BLaER1 treated with 17β-estradiol and CSF1 and Interleukin-3, amounts not matched to agents 10 nM and 100 nM (cell line): ENCODE measurements around the gene CASS4.

Experiments
- H3K27ac ChIP-seq, 11 experiments: shearing (Covaris generic); formaldehyde crosslinking; 2 replicates each; pipeline ENCODE4 v1.8.1; 2022
- H3K27me3 ChIP-seq, 11 experiments: shearing (Covaris generic); formaldehyde crosslinking; 2 replicates each; pipeline ENCODE4 v1.8.1; 2022
- H3K36me3 ChIP-seq, 11 experiments: shearing (Covaris generic); formaldehyde crosslinking; 2 replicates each; pipeline ENCODE4 v1.8.1; 2022
- H3K4me1 ChIP-seq, 10 experiments: shearing (Covaris generic); formaldehyde crosslinking; 2 replicates each; pipeline ENCODE4 v1.8.1; 2022
- H3K4me2 ChIP-seq, 11 experiments: shearing (Covaris generic); formaldehyde crosslinking; 2 replicates each; pipeline ENCODE4 v1.8.1; 2022
- H3K4me3 ChIP-seq, 10 experiments: shearing (Covaris generic); formaldehyde crosslinking; 2 replicates each; pipeline ENCODE4 v1.8.1; 2022
- H3K9ac ChIP-seq, 11 experiments: shearing (Covaris generic); formaldehyde crosslinking; 2 replicates each; pipeline ENCODE4 v1.8.1; 2022
- H3K9me3 ChIP-seq, 11 experiments: shearing (Covaris generic); formaldehyde crosslinking; replicated peaks in 1 of 11; 2 replicates each; pipeline ENCODE4 v1.8.1; 2022
- H4K20me1 ChIP-seq, 11 experiments: shearing (Covaris generic); formaldehyde crosslinking; 2 replicates each; pipeline ENCODE4 v1.8.1; 2022
- Cebpa-rat ChIP-seq, 11 experiments: shearing (Covaris generic); IDR thresholded peaks; 2 replicates each; pipeline ENCODE4 v1.8.1; 2022

CASS4 gene

GRCh38 chr20:56412949-56413348 lies 889 bp downstream of the CASS4 start:
- H3K27ac ChIP-seq, result peak overlapping the region in 3 of 11 experiments; percentile 2 to 50 (median 47); a peak in 2 of 22 replicates

GRCh38 chr20:56414842-56415765 lies 3.0 kb downstream of the CASS4 start:
- Histone ChIP-seq H3K36me3 (peaks cover 0 to 10% (median 2%) of the 10 kb centered on the region in 11 experiments; a peak in 4 of 22 replicates), H3K4me1 (peaks cover 15 to 87% (median 52%) of the 10 kb centered on the region in 10 experiments), H4K20me1 (peaks cover 0 to 11% (median 0%) of the 10 kb centered on the region in 11 experiments; a peak in 2 of 22 replicates), H3K4me3 (no peak overlapping the region), H3K9me3 (no peaks in the 10 kb centered on the region), H3K27me3 (peaks cover 0 to 6% (median 0%) of the 10 kb centered on the region in 11 experiments; a peak in 1 of 22 replicates), H3K4me2 (peak overlapping the region in 3 of 11 experiments; percentile 20 to 95 (median 95); a peak in 5 of 22 replicates), H3K9ac (no peak overlapping the region), H3K27ac (no peak overlapping the region)
- no peak for TF ChIP-seq Cebpa-rat (IDR thresholded peaks at IDR 0.05)

More at GRCh38 chr20:56412949-56413348, 889 bp downstream of the CASS4 start:
- peaks cover 0 to 6% (median 0%) of the 10 kb centered on the region in 11 experiments; a peak in 1 of 22 replicates for H3K27me3 ChIP-seq
- peaks cover 15 to 79% (median 32%) of the 10 kb centered on the region in 10 experiments for H3K4me1 ChIP-seq
- peak overlapping the region in 2 of 11 experiments; percentile 7 to 17; a peak in 2 of 22 replicates for H3K9ac ChIP-seq
- H3K36me3 ChIP-seq, result peaks cover 11 to 31% (median 21%) of the 10 kb centered on the region in 11 experiments
- H3K9me3 ChIP-seq, result no peaks in the 10 kb centered on the region
- peak overlapping the region in 6 of 11 experiments; percentile 72 to 95 (median 88); a peak in 11 of 22 replicates for H3K4me2 ChIP-seq
- peak overlapping the region in 3 of 10 experiments; percentile 47 to 49 (median 49); a peak in 5 of 20 replicates for H3K4me3 ChIP-seq
- no peak for TF ChIP-seq Cebpa-rat (IDR thresholded peaks at IDR 0.05)
- peaks cover 0 to 27% (median 4%) of the 10 kb centered on the region in 11 experiments; a peak in 6 of 22 replicates for H4K20me1 ChIP-seq

GRCh38 chr20:56417402-56417801 lies 5.3 kb downstream of the CASS4 start:
- H3K27me3 ChIP-seq, result peaks cover 0 to 6% (median 0%) of the 10 kb centered on the region in 11 experiments; a peak in 1 of 22 replicates
- peak overlapping the region in 6 of 11 experiments; percentile 78 to 84 (median 79); a peak in 9 of 22 replicates for H3K4me2 ChIP-seq
- H3K4me1 ChIP-seq, result peaks cover 0 to 89% (median 50%) of the 10 kb centered on the region in 10 experiments; a peak in 17 of 20 replicates
- peak overlapping the region in 2 of 11 experiments; percentile 54 to 84; a peak in 2 of 22 replicates for H3K27ac ChIP-seq
- H3K9me3 ChIP-seq, result no peaks in the 10 kb centered on the region
- H3K36me3 ChIP-seq, result peaks cover 0 to 9% (median 0%) of the 10 kb centered on the region in 11 experiments; a peak in 2 of 22 replicates
- H3K9ac ChIP-seq, result no peak overlapping the region
- H3K4me3 ChIP-seq, result no peak overlapping the region
- no peak for TF ChIP-seq Cebpa-rat (IDR thresholded peaks at IDR 0.05)
- no peaks in the 10 kb centered on the region for H4K20me1 ChIP-seq

- H3K4me2 ChIP-seq, result peak overlapping the region in 7 of 11 experiments; percentile 62 to 84 (median 79); a peak in 13 of 22 replicates
- peaks cover 0 to 89% (median 50%) of the 10 kb centered on the region in 10 experiments; a peak in 17 of 20 replicates for H3K4me1 ChIP-seq
- peaks cover 0 to 5% (median 0%) of the 10 kb centered on the region in 11 experiments; a peak in 2 of 22 replicates for H3K36me3 ChIP-seq
- TF ChIP-seq Cebpa-rat (IDR thresholded peaks at IDR 0.05), result no peak
- H3K27me3 ChIP-seq, result peaks cover 0 to 6% (median 0%) of the 10 kb centered on the region in 11 experiments; a peak in 1 of 22 replicates
- H3K9me3 ChIP-seq, result no peaks in the 10 kb centered on the region
- peak overlapping the region in 10 of 11 experiments; percentile 50 to 84 (median 69); a peak in 16 of 22 replicates for H3K27ac ChIP-seq
- H3K4me3 ChIP-seq, result no peak overlapping the region
- no peak overlapping the region; a peak in 1 of 22 replicates for H3K9ac ChIP-seq
- no peaks in the 10 kb centered on the region for H4K20me1 ChIP-seq
Observed at GRCh38 chr20:56417911-56418310, 5.9 kb downstream of the CASS4 start.

GRCh38 chr20:56418385-56418861 lies 6.4 kb downstream of the CASS4 start:
- H3K27ac ChIP-seq, result peak overlapping the region in 10 of 11 experiments; percentile 50 to 84 (median 69); a peak in 17 of 22 replicates
- H3K4me1 ChIP-seq, result peaks cover 0 to 89% (median 52%) of the 10 kb centered on the region in 10 experiments; a peak in 17 of 20 replicates
- peaks cover 0 to 6% (median 0%) of the 10 kb centered on the region in 11 experiments; a peak in 1 of 22 replicates for H3K27me3 ChIP-seq
- peaks cover 0 to 4% (median 0%) of the 10 kb centered on the region in 11 experiments; a peak in 1 of 22 replicates for H3K36me3 ChIP-seq
- no peak for TF ChIP-seq Cebpa-rat (IDR thresholded peaks at IDR 0.05)
- H3K4me3 ChIP-seq, result no peak overlapping the region
- H4K20me1 ChIP-seq, result no peaks in the 10 kb centered on the region
- H3K9ac ChIP-seq, result no peak overlapping the region; a peak in 2 of 22 replicates
- no peaks in the 10 kb centered on the region for H3K9me3 ChIP-seq
- H3K4me2 ChIP-seq, result peak overlapping the region in 10 of 11 experiments; percentile 17 to 84 (median 78); a peak in 18 of 22 replicates

- no peak overlapping the region; a peak in 1 of 22 replicates for H3K9ac ChIP-seq
- H4K20me1 ChIP-seq, result no peaks in the 10 kb centered on the region
- no peaks in the 10 kb centered on the region for H3K9me3 ChIP-seq
- peaks cover 0 to 88% (median 52%) of the 10 kb centered on the region in 10 experiments; a peak in 17 of 20 replicates for H3K4me1 ChIP-seq
- no peaks in the 10 kb centered on the region for H3K36me3 ChIP-seq
- H3K4me2 ChIP-seq, result peak overlapping the region in 8 of 11 experiments; percentile 56 to 84 (median 79); a peak in 14 of 22 replicates
- TF ChIP-seq Cebpa-rat (IDR thresholded peaks at IDR 0.05), result no peak
- no peak overlapping the region for H3K4me3 ChIP-seq
- H3K27ac ChIP-seq, result peak overlapping the region in 8 of 11 experiments; percentile 21 to 84 (median 72); a peak in 15 of 22 replicates
- H3K27me3 ChIP-seq, result peaks cover 0 to 10% (median 0%) of the 10 kb centered on the region in 11 experiments; a peak in 5 of 22 replicates
Observed at GRCh38 chr20:56420028-56420427, 8.0 kb downstream of the CASS4 start.

GRCh38 chr20:56420940-56421688 lies 9.1 kb downstream of the CASS4 start:
- no peak overlapping the region for H3K9ac ChIP-seq
- peak overlapping the region in 2 of 11 experiments; percentile 7 to 84; a peak in 1 of 22 replicates for H3K27ac ChIP-seq

More at GRCh38 chr20:56420940-56421688, 9.1 kb downstream of the CASS4 start:
- Histone ChIP-seq H4K20me1 (no peaks in the 10 kb centered on the region), H3K4me2 (peak overlapping the region in 6 of 11 experiments; percentile 10 to 84 (median 79); a peak in 10 of 22 replicates), H3K9me3 (no peaks in the 10 kb centered on the region), H3K4me1 (peaks cover 0 to 84% (median 52%) of the 10 kb centered on the region in 10 experiments; a peak in 17 of 20 replicates), H3K4me3 (no peak overlapping the region), H3K36me3 (no peaks in the 10 kb centered on the region), H3K27me3 (peaks cover 0 to 21% (median 0%) of the 10 kb centered on the region in 11 experiments; a peak in 5 of 22 replicates)
- TF ChIP-seq Cebpa-rat (IDR thresholded peaks at IDR 0.05), result no peak
